ENCODE data around the gene KCNH2.

Gene KCNH2

GRCh38 chr7:150961510-150962289 lies 16.4 kb downstream of the KCNH2 start:
- H3K9me3 ChIP-seq (ENCODE audit: insufficient read depth, low read depth, low read length) = no peaks in the 10 kb centered on the region
- H3K9ac ChIP-seq (ENCODE audit: low read depth, low read length) = no peak overlapping the region
- no peaks in the 10 kb centered on the region for H3K27me3 ChIP-seq (ENCODE audit: insufficient read depth, low read length)
- no peak overlapping the region for H3K4me3 ChIP-seq (ENCODE audit: low read length)
- H3K36me3 ChIP-seq (ENCODE audit: insufficient read depth, low read depth, low read length) = no peaks in the 10 kb centered on the region
- no peak overlapping the region for H3K27ac ChIP-seq (ENCODE audit: low read length)
- no peaks in the 10 kb centered on the region; the same call in 1 of the 2 replicates for H3K4me1 ChIP-seq (ENCODE audit: insufficient read depth, low read length)

DNA sequence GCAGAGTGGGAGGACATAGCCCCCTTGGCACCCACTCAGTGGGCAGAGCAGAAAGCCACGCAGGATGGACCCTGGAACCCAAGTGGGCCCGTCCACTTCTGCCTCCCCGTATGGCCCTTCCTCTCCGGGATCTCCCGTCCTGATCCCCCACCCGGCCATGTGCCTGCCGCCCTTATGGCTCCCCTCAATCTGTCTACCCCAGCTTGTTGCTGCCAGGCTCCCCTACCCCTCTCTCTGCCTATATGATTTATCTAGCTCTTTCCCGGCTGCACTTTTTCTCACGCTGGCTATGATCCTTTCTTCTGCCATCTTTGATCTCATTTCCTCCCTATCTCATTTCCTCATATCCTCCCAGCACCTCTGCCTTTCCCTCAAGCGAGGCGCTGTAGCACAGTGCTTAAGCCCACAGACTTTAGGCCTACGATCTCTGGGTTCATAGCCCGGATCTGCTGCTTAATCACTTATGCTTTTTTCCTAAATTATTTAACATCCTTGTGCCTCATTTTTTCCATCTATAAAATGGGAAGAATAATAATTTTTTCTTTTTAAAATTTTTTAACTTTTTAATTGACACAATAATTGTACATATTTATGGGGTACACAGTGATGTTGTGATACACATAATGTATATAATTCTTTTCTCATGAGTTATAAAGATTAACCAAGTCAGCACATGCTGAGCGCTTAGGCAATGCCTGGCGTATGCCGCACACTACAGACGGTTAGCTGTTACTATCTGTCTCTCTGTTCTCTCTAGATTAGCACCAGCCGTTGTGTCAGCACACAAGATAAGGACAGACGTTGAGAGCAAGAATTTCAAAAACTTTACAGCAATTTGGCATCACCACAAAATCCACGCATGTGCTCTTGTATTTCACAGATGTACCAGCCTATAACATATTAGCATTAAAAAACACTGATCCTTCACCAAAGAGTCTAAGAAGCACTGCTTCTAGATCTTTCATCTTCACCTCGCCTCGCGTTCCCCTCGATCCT lies 18.1 kb downstream of the KCNH2 start:
- no peaks in the 10 kb centered on the region for H3K9me3 ChIP-seq (ENCODE audit: insufficient read depth, low read depth, low read length)
- H3K4me3 ChIP-seq (ENCODE audit: low read length) = no peak overlapping the region
- no peaks in the 10 kb centered on the region for H3K27me3 ChIP-seq (ENCODE audit: insufficient read depth, low read length)
- no peak overlapping the region for H3K9ac ChIP-seq (ENCODE audit: low read depth, low read length)
- H3K36me3 ChIP-seq (ENCODE audit: insufficient read depth, low read depth, low read length) = no peaks in the 10 kb centered on the region
- H3K4me1 ChIP-seq (ENCODE audit: insufficient read depth, low read length) = peaks cover 8% of the 10 kb centered on the region; the same call in 1 of the 2 replicates
- no peak overlapping the region for H3K27ac ChIP-seq (ENCODE audit: low read length)

- Histone ChIP-seq H3K36me3 (ENCODE audit: insufficient read depth, low read depth, low read length) (no peaks in the 10 kb centered on the region), H3K27ac (ENCODE audit: low read length) (no peak overlapping the region), H3K4me1 (ENCODE audit: insufficient read depth, low read length) (peaks cover 9% of the 10 kb centered on the region; the same call in 1 of the 2 replicates), H3K9ac (ENCODE audit: low read depth, low read length) (no peak overlapping the region), H3K27me3 (ENCODE audit: insufficient read depth, low read length) (no peaks in the 10 kb centered on the region), H3K4me3 (ENCODE audit: low read length) (no peak overlapping the region), H3K9me3 (ENCODE audit: insufficient read depth, low read depth, low read length) (no peaks in the 10 kb centered on the region)
Measured at GRCh38 chr7:150959081-150959480, 19.0 kb downstream of the KCNH2 start.

DNA sequence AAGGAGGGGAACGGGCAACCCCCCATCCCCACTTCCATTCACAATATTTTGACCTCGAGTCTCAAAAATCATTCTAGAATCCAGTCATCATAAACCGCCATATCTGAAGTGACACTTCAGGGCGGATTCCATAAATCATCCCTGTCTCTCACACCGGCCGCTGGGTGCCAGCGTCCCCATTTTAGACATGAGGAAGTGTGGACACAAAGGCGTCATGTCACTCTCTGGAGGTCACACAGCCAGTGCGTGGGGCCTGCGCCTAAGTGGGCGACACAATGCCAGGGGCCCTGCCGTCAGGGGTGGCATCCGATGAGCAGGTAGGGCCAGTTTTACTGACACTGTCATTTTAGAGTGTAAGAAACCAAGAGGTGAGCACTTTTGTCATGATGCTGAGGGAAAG lies 19.5 kb downstream of the KCNH2 start:
- no peak overlapping the region for H3K27ac ChIP-seq (ENCODE audit: low read length)
- no peaks in the 10 kb centered on the region for H3K36me3 ChIP-seq (ENCODE audit: insufficient read depth, low read depth, low read length)
- H3K9ac ChIP-seq (ENCODE audit: low read depth, low read length) = no peak overlapping the region
- peaks cover 9% of the 10 kb centered on the region; the same call in 1 of the 2 replicates for H3K4me1 ChIP-seq (ENCODE audit: insufficient read depth, low read length)
- no peaks in the 10 kb centered on the region for H3K27me3 ChIP-seq (ENCODE audit: insufficient read depth, low read length)
- no peak overlapping the region for H3K4me3 ChIP-seq (ENCODE audit: low read length)
- H3K9me3 ChIP-seq (ENCODE audit: insufficient read depth, low read depth, low read length) = no peaks in the 10 kb centered on the region

GRCh38 chr7:150958062-150958552 lies 20.0 kb downstream of the KCNH2 start:
- Histone ChIP-seq H3K27ac (ENCODE audit: low read length) (no peak overlapping the region), H3K4me3 (ENCODE audit: low read length) (no peak overlapping the region), H3K36me3 (ENCODE audit: insufficient read depth, low read depth, low read length) (no peaks in the 10 kb centered on the region), H3K27me3 (ENCODE audit: insufficient read depth, low read length) (no peaks in the 10 kb centered on the region), H3K9me3 (ENCODE audit: insufficient read depth, low read depth, low read length) (no peaks in the 10 kb centered on the region), H3K4me1 (ENCODE audit: insufficient read depth, low read length) (peaks cover 9% of the 10 kb centered on the region; the same call in 1 of the 2 replicates), H3K9ac (ENCODE audit: low read depth, low read length) (no peak overlapping the region)

DNA sequence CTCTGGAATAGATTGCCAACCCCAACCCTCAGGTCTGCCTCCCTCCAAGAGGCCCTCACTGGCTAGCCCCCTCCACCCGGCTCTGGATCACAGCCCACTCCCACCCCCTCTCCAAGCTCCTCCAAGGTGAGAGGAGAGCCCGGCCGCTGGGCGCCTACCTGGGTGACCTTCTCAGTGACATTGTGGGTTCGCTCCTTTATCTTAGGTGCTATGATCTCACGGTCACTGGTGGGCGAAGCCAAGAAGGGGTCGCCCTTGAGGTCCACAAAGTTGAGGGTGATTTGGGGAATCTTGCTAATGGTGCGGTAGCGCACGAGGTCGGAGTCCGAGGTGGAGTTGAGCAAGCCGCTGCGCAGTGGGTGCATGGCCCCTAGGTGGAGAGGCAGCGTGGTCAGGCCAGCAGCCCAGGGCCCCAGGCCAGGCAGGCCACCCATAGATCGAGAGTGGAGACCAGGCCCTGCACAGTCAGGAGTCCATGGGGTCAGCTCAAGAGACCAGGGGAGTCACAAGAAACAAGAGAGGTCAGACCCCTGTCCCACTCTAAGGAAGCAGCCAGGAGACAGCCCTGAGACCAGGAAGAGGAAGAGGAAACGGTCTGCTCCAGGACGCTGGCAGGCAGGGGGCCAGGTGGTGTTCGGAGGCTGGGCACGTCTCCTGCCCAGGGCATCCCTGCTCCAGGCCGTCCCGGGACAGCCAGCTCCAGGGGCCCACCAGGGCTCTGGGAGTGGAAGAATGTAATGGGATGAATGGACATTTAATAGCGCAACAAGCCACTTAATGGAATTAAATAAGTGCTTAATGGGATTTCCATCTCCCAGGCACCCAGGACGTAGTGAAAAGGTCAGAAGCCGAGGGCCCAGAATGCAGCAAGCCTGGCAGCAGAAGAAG lies 20.7 kb downstream of the KCNH2 start:
- Histone ChIP-seq H3K9ac (ENCODE audit: low read depth, low read length) (no peak overlapping the region), H3K9me3 (ENCODE audit: insufficient read depth, low read depth, low read length) (no peaks in the 10 kb centered on the region), H3K36me3 (ENCODE audit: insufficient read depth, low read depth, low read length) (no peaks in the 10 kb centered on the region), H3K27me3 (ENCODE audit: insufficient read depth, low read length) (no peaks in the 10 kb centered on the region), H3K4me1 (ENCODE audit: insufficient read depth, low read length) (peaks cover 9% of the 10 kb centered on the region; the same call in 1 of the 2 replicates), H3K4me3 (ENCODE audit: low read length) (no peak overlapping the region), H3K27ac (ENCODE audit: low read length) (no peak overlapping the region)

GRCh38 chr7:150956395-150957132 lies 21.6 kb downstream of the KCNH2 start:
- Histone ChIP-seq H3K9me3 (ENCODE audit: insufficient read depth, low read depth, low read length) (no peaks in the 10 kb centered on the region), H3K36me3 (ENCODE audit: insufficient read depth, low read depth, low read length) (no peaks in the 10 kb centered on the region), H3K27me3 (ENCODE audit: insufficient read depth, low read length) (no peaks in the 10 kb centered on the region), H3K4me1 (ENCODE audit: insufficient read depth, low read length) (peaks cover 9% of the 10 kb centered on the region; the same call in 1 of the 2 replicates), H3K27ac (ENCODE audit: low read length) (no peak overlapping the region), H3K4me3 (ENCODE audit: low read length) (no peak overlapping the region), H3K9ac (ENCODE audit: low read depth, low read length) (no peak overlapping the region)

- Histone ChIP-seq H3K27me3 (ENCODE audit: insufficient read depth, low read length) (no peaks in the 10 kb centered on the region), H3K9me3 (ENCODE audit: insufficient read depth, low read depth, low read length) (no peaks in the 10 kb centered on the region), H3K36me3 (ENCODE audit: insufficient read depth, low read depth, low read length) (no peaks in the 10 kb centered on the region), H3K9ac (ENCODE audit: low read depth, low read length) (no peak overlapping the region), H3K27ac (ENCODE audit: low read length) (no peak overlapping the region), H3K4me1 (ENCODE audit: insufficient read depth, low read length) (peaks cover 9% of the 10 kb centered on the region; the same call in 1 of the 2 replicates), H3K4me3 (ENCODE audit: low read length) (no peak overlapping the region)
Measured at GRCh38 chr7:150955519-150956394, 22.4 kb downstream of the KCNH2 start.

DNA sequence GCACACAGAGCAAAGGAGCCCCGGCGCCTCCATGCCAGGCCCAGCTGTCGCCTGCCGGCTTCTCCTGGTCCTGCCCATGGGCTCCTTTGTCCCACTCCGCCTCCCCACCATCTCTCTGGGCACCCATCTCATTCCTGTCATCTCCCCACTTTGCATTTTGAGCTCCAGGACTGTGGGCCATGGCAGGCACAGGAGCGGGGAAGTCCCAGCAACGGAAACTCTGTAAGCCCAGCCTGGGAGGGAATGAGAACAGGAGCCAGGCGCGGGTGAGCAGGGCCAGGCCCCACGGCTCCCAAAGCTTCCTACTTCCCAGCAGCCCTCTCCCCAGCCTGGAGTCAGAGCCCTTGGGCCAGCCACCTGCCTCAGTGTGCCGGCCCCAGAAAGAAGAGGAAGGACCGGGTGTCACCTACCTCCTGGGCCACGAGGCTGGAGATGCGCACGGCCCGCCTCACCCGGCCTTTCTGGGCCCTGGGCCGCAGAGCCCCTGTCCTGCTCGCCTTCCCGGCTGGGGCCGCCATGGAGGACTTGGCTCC lies 23.1 kb downstream of the KCNH2 start:
- Histone ChIP-seq H3K36me3 (ENCODE audit: insufficient read depth, low read depth, low read length) (no peaks in the 10 kb centered on the region), H3K4me3 (ENCODE audit: low read length) (no peak overlapping the region), H3K9me3 (ENCODE audit: insufficient read depth, low read depth, low read length) (no peaks in the 10 kb centered on the region), H3K4me1 (ENCODE audit: insufficient read depth, low read length) (peaks cover 9% of the 10 kb centered on the region; the same call in 1 of the 2 replicates), H3K27me3 (ENCODE audit: insufficient read depth, low read length) (no peaks in the 10 kb centered on the region), H3K27ac (ENCODE audit: low read length) (no peak overlapping the region), H3K9ac (ENCODE audit: low read depth, low read length) (no peak overlapping the region)
